Mesendoderm (in vitro differentiated cells): Measurements from ENCODE around the gene EFHD1.

ENCODE experiments used
- DNase-seq: peaks from one replicate; pipeline ENCODE4 v3.0.0; 2013
- H2AK5ac ChIP-seq: 2 replicates; pipeline ENCODE4 v1.6.1; 2013; ENCODE audit warnings: low read length, inconsistent platforms
- H2BK120ac ChIP-seq: 2 replicates; pipeline ENCODE4 v1.6.1; 2013; ENCODE audit warnings: low read depth, mild to moderate bottlenecking, low read length, moderate library complexity, mixed read lengths
- H2BK15ac ChIP-seq: replicated peaks from 2 replicates; pipeline ENCODE4 v1.6.1; 2013; ENCODE audit warnings: low read depth, mild to moderate bottlenecking, moderate library complexity
- H2BK5ac ChIP-seq: 2 replicates; pipeline ENCODE4 v1.6.1; 2013; ENCODE audit warnings: low read length, inconsistent platforms
- H3K18ac ChIP-seq: 2 replicates; pipeline ENCODE4 v1.6.1; 2013; ENCODE audit warnings: mild to moderate bottlenecking, low read length, mixed read lengths
- H3K23ac ChIP-seq: one replicate; pipeline ENCODE4 v1.6.1; 2013; ENCODE audit warnings: low read length
- H3K27ac ChIP-seq: 2 replicates; pipeline ENCODE4 v1.5.1; 2013; ENCODE audit warnings: low read depth, mild to moderate bottlenecking, inconsistent platforms, low read length, moderate library complexity
- H3K27me3 ChIP-seq: 2 replicates; pipeline ENCODE4 v1.6.1; 2013; ENCODE audit warnings: low read length, control low read depth, mild to moderate bottlenecking, inconsistent platforms; ENCODE audit not compliant: insufficient read depth, poor library complexity
- H3K36me3 ChIP-seq: 2 replicates; pipeline ENCODE4 v1.6.1; 2013; ENCODE audit warnings: low read length, inconsistent platforms; ENCODE audit not compliant: control insufficient read depth, insufficient read depth
- H3K4ac ChIP-seq: one replicate; pipeline ENCODE4 v1.6.1; 2013; ENCODE audit warnings: low read depth, mild to moderate bottlenecking, low read length, moderate library complexity
- H3K4me1 ChIP-seq: 2 replicates; pipeline ENCODE4 v1.6.1; 2013; ENCODE audit warnings: low read depth, low read length, inconsistent platforms; ENCODE audit not compliant: control insufficient read depth
- H3K4me2 ChIP-seq: 2 replicates; pipeline ENCODE4 v1.6.1; 2013; ENCODE audit warnings: low read length
- H3K4me3 ChIP-seq: 2 replicates; pipeline ENCODE4 v1.5.1; 2013; ENCODE audit warnings: mild to moderate bottlenecking, low read length
- H3K56ac ChIP-seq: one replicate; pipeline ENCODE4 v1.6.1; 2013; ENCODE audit warnings: low read length
- H3K79me1 ChIP-seq: 2 replicates; pipeline ENCODE4 v1.6.1; 2013; ENCODE audit warnings: low read length, inconsistent platforms
- H3K79me2 ChIP-seq: 2 replicates; pipeline ENCODE4 v1.6.1; 2013; ENCODE audit warnings: mild to moderate bottlenecking, low read length; ENCODE audit not compliant: control insufficient read depth, insufficient read depth
- H3K9ac ChIP-seq: 2 replicates; pipeline ENCODE4 v1.6.1; 2013; ENCODE audit warnings: low read length, inconsistent platforms
- H4K5ac ChIP-seq: one replicate; pipeline ENCODE4 v1.6.1; 2013; ENCODE audit warnings: low read length
- H4K8ac ChIP-seq: one replicate; pipeline ENCODE4 v1.6.1; 2013; ENCODE audit warnings: low read depth, mild to moderate bottlenecking, control low read depth, low read length, moderate library complexity
- WGBS: extraction: QIAGEN DNeasy Blood & Tissue Kit; methylation state at CpG from one replicate; pipeline ENCODE4 v1.1.7; 2013; ENCODE audit warnings: low lambda C conversion rate, missing lambda C conversion rate; ENCODE audit not compliant: insufficient coverage; ENCODE audit errors: extremely low coverage; 5-methylcytosine and 5-hydroxymethylcytosine counted together

EFHD1 gene

GRCh38 chr2:232698556-232699091 lies 65.2 kb downstream of the EFHD1 start:
- no peak overlapping the region for H3K27ac ChIP-seq
- H2BK120ac ChIP-seq, result no peak overlapping the region
- H3K18ac ChIP-seq, result no peak overlapping the region
- H3K79me1 ChIP-seq, result peaks cover 8% of the 10 kb centered on the region
- H3K56ac ChIP-seq, result peak overlapping the region; percentile 66
- DNase-seq, result no peak
- no peak overlapping the region for H2BK15ac ChIP-seq
- no peak overlapping the region for H4K8ac ChIP-seq
- no peak overlapping the region for H3K23ac ChIP-seq
- H3K27me3 ChIP-seq, result no peaks in the 10 kb centered on the region
- H3K4me1 ChIP-seq, result peaks cover 7% of the 10 kb centered on the region
- H3K79me2 ChIP-seq, result peaks cover 42% of the 10 kb centered on the region
- H4K5ac ChIP-seq, result no peak overlapping the region
- H3K4me3 ChIP-seq, result no peak overlapping the region
- 100% methylated on average over 1 of the region's 4 CpGs for WGBS
- no peak overlapping the region for H3K4ac ChIP-seq
- peak overlapping the region; percentile 49 for H3K4me2 ChIP-seq
- H3K36me3 ChIP-seq, result no peaks in the 10 kb centered on the region
- no peak overlapping the region for H2AK5ac ChIP-seq
- no peak overlapping the region for H2BK5ac ChIP-seq
- H3K9ac ChIP-seq, result peak overlapping the region; percentile 63

DNA sequence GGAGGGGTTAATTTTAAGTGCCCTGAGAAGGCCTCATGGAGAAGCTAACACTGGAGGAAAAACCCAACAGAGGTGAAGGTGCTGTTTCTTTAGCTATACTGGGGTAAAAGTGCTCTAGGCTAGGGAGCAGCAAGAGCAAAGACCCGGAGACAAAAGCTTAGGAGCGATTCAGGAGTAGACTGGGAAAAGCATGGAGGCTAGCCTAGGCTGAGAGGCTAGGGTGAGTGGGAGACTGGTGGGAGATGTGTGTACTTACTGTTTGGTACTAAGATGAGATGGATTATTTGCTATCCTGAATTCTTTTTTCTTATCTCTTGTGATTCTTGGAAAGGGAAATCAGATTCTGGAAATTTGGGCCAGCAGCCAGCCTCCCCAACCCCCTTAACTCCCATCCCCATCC lies 65.7 kb downstream of the EFHD1 start:
- peak; percentile 46 for DNase-seq
- no peak overlapping the region for H3K4ac ChIP-seq
- no peaks in the 10 kb centered on the region for H3K36me3 ChIP-seq

DNA sequence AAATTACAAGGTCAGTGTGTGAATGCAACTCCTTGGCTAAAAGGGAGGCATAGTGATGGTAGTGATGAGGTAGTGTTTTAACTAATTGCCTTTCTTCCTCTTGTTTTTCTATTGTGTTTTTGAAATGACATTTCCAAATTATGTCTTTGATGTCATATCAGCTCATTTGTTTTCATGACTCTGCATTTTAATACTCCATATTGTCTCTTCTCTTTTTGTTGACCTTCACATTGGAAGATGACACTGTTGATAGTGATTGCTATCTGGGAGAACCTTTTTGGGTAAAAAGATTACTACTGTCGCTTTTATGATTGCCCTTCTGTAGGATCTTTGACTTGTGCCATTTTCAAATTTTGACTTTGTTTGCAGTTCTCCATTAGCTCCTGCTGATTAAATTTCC lies 66.8 kb downstream of the EFHD1 start:
- H3K4me3 ChIP-seq, result no peak overlapping the region

More for the DNA sequence above, 65.7 kb downstream of the EFHD1 start:
- Histone ChIP-seq H3K27me3 (no peaks in the 10 kb centered on the region), H3K79me1 (peaks cover 12% of the 10 kb centered on the region), H3K79me2 (peaks cover 47% of the 10 kb centered on the region), H3K23ac (no peak overlapping the region), H2AK5ac (no peak overlapping the region), H3K56ac (peak overlapping the region; percentile 58), H3K27ac (no peak overlapping the region), H2BK15ac (no peak overlapping the region), H4K8ac (no peak overlapping the region), H2BK5ac (no peak overlapping the region), H4K5ac (no peak overlapping the region), H3K4me3 (no peak overlapping the region), H3K4me2 (peak overlapping the region; percentile 22), H3K18ac (no peak overlapping the region), H3K9ac (peak overlapping the region; percentile 63), H3K4me1 (peaks cover 7% of the 10 kb centered on the region), H2BK120ac (no peak overlapping the region)
- WGBS, result no CpG with 5 or more reads among the region's 2 CpGs

DNA sequence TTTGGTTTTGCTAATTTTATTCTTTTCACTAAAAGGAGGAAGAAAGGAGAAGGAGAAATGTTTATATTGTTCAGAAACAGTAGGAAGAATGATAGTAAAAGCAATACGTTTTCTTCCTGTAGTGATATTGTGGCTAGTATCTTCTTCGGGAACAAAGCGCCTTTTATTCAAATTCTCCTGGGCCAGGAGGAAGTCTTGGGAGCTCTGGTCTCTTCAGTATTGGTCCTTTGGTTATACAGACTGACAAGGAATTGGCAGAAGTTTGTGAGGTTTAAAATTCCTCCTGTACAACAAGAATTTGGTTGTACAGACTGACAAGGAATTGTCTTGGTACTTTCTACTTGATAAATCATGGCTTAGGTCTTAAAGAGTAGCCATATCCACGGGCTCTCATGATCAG lies 73.7 kb downstream of the EFHD1 start:
- Histone ChIP-seq H3K27me3 (no peaks in the 10 kb centered on the region), H4K8ac (no peak overlapping the region), H2BK5ac (no peak overlapping the region), H3K4me2 (no peak overlapping the region), H2AK5ac (no peak overlapping the region), H4K5ac (no peak overlapping the region), H3K4me3 (no peak overlapping the region), H3K27ac (no peak overlapping the region), H2BK15ac (no peak overlapping the region), H3K4me1 (no peaks in the 10 kb centered on the region), H3K79me1 (peaks cover 10% of the 10 kb centered on the region), H3K18ac (no peak overlapping the region), H3K56ac (no peak overlapping the region), H3K9ac (no peak overlapping the region), H3K79me2 (peaks cover 28% of the 10 kb centered on the region), H3K4ac (no peak overlapping the region), H3K23ac (no peak overlapping the region), H2BK120ac (no peak overlapping the region), H3K36me3 (no peaks in the 10 kb centered on the region)
- no CpG with 5 or more reads among the region's 4 CpGs for WGBS
- no peak for DNase-seq

More for the DNA sequence above, 66.8 kb downstream of the EFHD1 start:
- Histone ChIP-seq H2AK5ac (no peak overlapping the region), H3K4me2 (no peak overlapping the region), H3K4me1 (peaks cover 7% of the 10 kb centered on the region), H3K27ac (no peak overlapping the region), H4K8ac (no peak overlapping the region), H2BK15ac (no peak overlapping the region), H3K18ac (no peak overlapping the region), H3K27me3 (no peaks in the 10 kb centered on the region), H3K36me3 (no peaks in the 10 kb centered on the region), H3K4ac (no peak overlapping the region), H2BK5ac (no peak overlapping the region), H3K23ac (no peak overlapping the region), H3K9ac (no peak overlapping the region), H2BK120ac (no peak overlapping the region), H4K5ac (no peak overlapping the region), H3K56ac (no peak overlapping the region), H3K79me2 (peaks cover 50% of the 10 kb centered on the region), H3K79me1 (peaks cover 12% of the 10 kb centered on the region)
- WGBS, result no CpG with 5 or more reads among the region's 1 CpG
- DNase-seq, result no peak

DNA sequence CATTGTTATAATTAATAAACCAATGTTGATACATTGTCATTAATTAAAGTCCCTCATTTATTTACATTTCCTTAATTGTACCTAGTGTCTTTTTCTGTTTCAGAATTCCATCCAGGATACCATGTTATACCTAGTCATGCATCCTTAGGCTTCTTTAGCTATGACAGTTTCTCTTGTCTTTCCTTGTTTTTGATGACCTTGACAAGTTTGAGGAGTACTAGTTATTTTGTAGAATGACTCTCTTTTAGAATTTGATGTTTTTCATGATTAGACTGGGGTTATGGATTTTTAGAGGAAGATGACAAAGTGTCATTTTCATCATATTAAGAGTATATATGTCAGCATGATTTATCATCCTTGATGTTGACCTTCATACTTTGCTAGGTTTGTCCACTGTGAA lies 80.1 kb downstream of the EFHD1 start:
- Histone ChIP-seq H3K27me3 (no peaks in the 10 kb centered on the region), H3K27ac (no peak overlapping the region), H3K23ac (no peak overlapping the region), H3K4me3 (no peak overlapping the region), H3K79me1 (peaks cover 4% of the 10 kb centered on the region), H3K18ac (no peak overlapping the region), H2BK5ac (no peak overlapping the region), H3K4me1 (no peaks in the 10 kb centered on the region), H4K5ac (no peak overlapping the region), H3K9ac (no peak overlapping the region), H3K4ac (no peak overlapping the region), H3K56ac (no peak overlapping the region), H3K36me3 (no peaks in the 10 kb centered on the region), H2AK5ac (no peak overlapping the region), H3K4me2 (no peak overlapping the region), H2BK120ac (no peak overlapping the region), H3K79me2 (peaks cover 20% of the 10 kb centered on the region), H4K8ac (no peak overlapping the region), H2BK15ac (no peak overlapping the region)
- DNase-seq, result no peak

GRCh38 chr2:232714969-232715368 lies 81.6 kb downstream of the EFHD1 start:
- Histone ChIP-seq H3K36me3 (no peaks in the 10 kb centered on the region), H3K27ac (no peak overlapping the region), H2BK120ac (no peak overlapping the region), H3K4me3 (no peak overlapping the region), H3K4me1 (no peaks in the 10 kb centered on the region), H3K56ac (no peak overlapping the region), H3K4ac (no peak overlapping the region), H3K79me2 (peaks cover 28% of the 10 kb centered on the region), H3K4me2 (no peak overlapping the region), H4K8ac (no peak overlapping the region), H3K9ac (no peak overlapping the region), H4K5ac (no peak overlapping the region), H3K18ac (no peak overlapping the region), H3K79me1 (peaks cover 6% of the 10 kb centered on the region), H3K27me3 (no peaks in the 10 kb centered on the region), H2BK5ac (no peak overlapping the region), H3K23ac (no peak overlapping the region), H2BK15ac (no peak overlapping the region), H2AK5ac (no peak overlapping the region)
- no CpG with 5 or more reads among the region's 3 CpGs for WGBS
- no peak for DNase-seq
